C4-2B (cell line): ENCODE data around the gene DNMT1.
A peak's percentile ranks its signal among the peaks of the same experiment; 100 is the strongest.

Experiments used
- H3K27ac ChIP-seq: fragments of 450-650 bp; 2 replicates; pipeline ENCODE4 v1.5.1; 2017
- CTCF ChIP-seq: fragments of 450-650 bp; conservative IDR thresholded peaks from 2 replicates; pipeline ENCODE4 v1.5.1; 2017; ENCODE audit warnings: mild to moderate bottlenecking
- ZFX ChIP-seq: fragments of 450-650 bp; IDR thresholded peaks from 2 replicates; pipeline ENCODE4 v1.6.1; 2017

The DNMT1 gene

GRCh38 chr19:10124429-10124828, 70.3 kb downstream of the DNMT1 start:
- no peak for TF ChIP-seq ZFX
- no peak for TF ChIP-seq CTCF
- H3K27ac ChIP-seq = no peak overlapping the region

GRCh38 chr19:10122045-10122444, 72.7 kb downstream of the DNMT1 start:
- peak overlapping the region; percentile 47 for H3K27ac ChIP-seq

GRCh38 chr19:10120538-10121189, 74.1 kb downstream of the DNMT1 start:
- H3K27ac ChIP-seq = no peak overlapping the region
- no peak for TF ChIP-seq CTCF
- no peak for TF ChIP-seq ZFX

More at GRCh38 chr19:10122045-10122444, 72.7 kb downstream of the DNMT1 start:
- no peak for TF ChIP-seq ZFX
- TF ChIP-seq CTCF = no peak

GRCh38 chr19:10118960-10119359, 75.8 kb downstream of the DNMT1 start:
- TF ChIP-seq CTCF (no peak), ZFX (no peak)
- peak overlapping the region; percentile 80 for H3K27ac ChIP-seq

- no peak for TF ChIP-seq CTCF
- TF ChIP-seq ZFX = no peak
Observed at GRCh38 chr19:10116866-10117616, 77.7 kb downstream of the DNMT1 start.

GRCh38 chr19:10116085-10116865, 78.5 kb downstream of the DNMT1 start:
- no peak overlapping the region for H3K27ac ChIP-seq
- TF ChIP-seq ZFX (no peak), CTCF (no peak)

More at GRCh38 chr19:10116866-10117616, 77.7 kb downstream of the DNMT1 start:
- no peak overlapping the region for H3K27ac ChIP-seq
